ENCODE results near the gene ATP2C1.

Gene ATP2C1

GRCh38 chr3:130956721-130957120 lies 62.8 kb downstream of the ATP2C1 start:
- Histone ChIP-seq H3K4me2 (ENCODE audit: low read length) (no peak overlapping the region), H3K18ac (ENCODE audit: low read length) (no peak overlapping the region), H3K56ac (ENCODE audit: low read length) (no peak overlapping the region), H2BK5ac (ENCODE audit: low read length) (no peak overlapping the region), H2BK15ac (replicated peaks; ENCODE audit: low read depth) (no peak overlapping the region), H3K27me3 (ENCODE audit: insufficient read depth, low read length, poor library complexity) (no peaks in the 10 kb centered on the region), H3K23ac (ENCODE audit: low read length) (no peak overlapping the region), H2AK5ac (ENCODE audit: low read length) (no peak overlapping the region), H4K8ac (ENCODE audit: low read depth, low read length) (no peak overlapping the region), H3K36me3 (ENCODE audit: control insufficient read depth, insufficient read depth, low read length) (no peaks in the 10 kb centered on the region), H3K9ac (ENCODE audit: low read length) (no peak overlapping the region), H2BK120ac (ENCODE audit: low read depth, low read length) (no peak overlapping the region), H3K27ac (ENCODE audit: low read depth, low read length) (no peak overlapping the region), H4K5ac (ENCODE audit: low read length) (no peak overlapping the region), H3K79me2 (ENCODE audit: control insufficient read depth, insufficient read depth, low read length) (no peaks in the 10 kb centered on the region), H3K79me1 (ENCODE audit: low read length) (no peaks in the 10 kb centered on the region), H3K4me3 (ENCODE audit: low read length) (no peak overlapping the region), H3K4ac (ENCODE audit: low read depth, low read length) (no peak overlapping the region), H3K4me1 (ENCODE audit: control insufficient read depth, low read depth, low read length) (no peaks in the 10 kb centered on the region)
- no CpG with 5 or more reads among the region's 3 CpGs for WGBS (ENCODE audit: extremely low coverage, insufficient coverage, low lambda C conversion rate)
- DNase-seq: no peak

DNA sequence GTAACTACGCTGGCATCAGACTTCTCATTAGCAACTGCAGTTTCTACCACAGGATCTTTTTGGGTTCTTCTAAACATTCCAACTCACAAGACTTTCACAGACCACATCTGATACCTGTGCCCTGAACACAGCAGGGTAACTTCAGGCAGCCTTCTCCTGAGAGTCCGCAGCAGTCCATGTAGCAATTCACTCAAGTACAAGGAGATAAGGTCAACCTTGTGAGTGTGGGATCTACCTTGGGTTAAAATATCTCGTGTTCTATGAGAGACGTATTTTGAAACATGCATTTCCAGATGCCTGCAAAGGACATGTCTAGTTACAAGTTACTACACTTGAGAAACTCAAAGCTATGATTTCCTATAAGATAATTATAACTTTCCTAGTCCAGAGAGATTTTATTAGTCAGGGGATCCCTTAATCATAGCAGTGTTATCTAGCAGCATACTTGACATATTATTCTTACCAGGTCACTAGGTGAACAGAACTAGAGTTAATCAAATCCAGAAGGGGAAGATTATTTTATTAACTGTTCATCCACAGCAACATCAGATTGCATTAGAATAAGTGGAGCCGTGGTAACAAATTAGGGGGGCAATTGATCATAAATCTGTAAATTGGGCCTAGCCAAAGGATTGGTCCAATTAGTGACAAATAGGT lies 66.4 kb downstream of the ATP2C1 start:
- no peak overlapping the region for H4K8ac ChIP-seq (ENCODE audit: low read depth, low read length)
- H3K56ac ChIP-seq (ENCODE audit: low read length): no peak overlapping the region
- H3K23ac ChIP-seq (ENCODE audit: low read length): no peak overlapping the region
- H3K79me1 ChIP-seq (ENCODE audit: low read length): no peaks in the 10 kb centered on the region
- no peak overlapping the region for H3K4ac ChIP-seq (ENCODE audit: low read depth, low read length)
- DNase-seq: peak; percentile 32
- H3K18ac ChIP-seq (ENCODE audit: low read length): no peak overlapping the region
- no peaks in the 10 kb centered on the region for H3K36me3 ChIP-seq (ENCODE audit: control insufficient read depth, insufficient read depth, low read length)
- H3K27ac ChIP-seq (ENCODE audit: low read depth, low read length): no peak overlapping the region
- no peak overlapping the region for H3K4me2 ChIP-seq (ENCODE audit: low read length)
- H3K79me2 ChIP-seq (ENCODE audit: control insufficient read depth, insufficient read depth, low read length): no peaks in the 10 kb centered on the region
- H3K27me3 ChIP-seq (ENCODE audit: insufficient read depth, low read length, poor library complexity): no peaks in the 10 kb centered on the region
- H4K5ac ChIP-seq (ENCODE audit: low read length): no peak overlapping the region
- no peak overlapping the region for H2BK15ac ChIP-seq (replicated peaks; ENCODE audit: low read depth)
- no peak overlapping the region for H2AK5ac ChIP-seq (ENCODE audit: low read length)
- no peak overlapping the region for H2BK120ac ChIP-seq (ENCODE audit: low read depth, low read length)
- H2BK5ac ChIP-seq (ENCODE audit: low read length): no peak overlapping the region
- H3K9ac ChIP-seq (ENCODE audit: low read length): no peak overlapping the region
- H3K4me1 ChIP-seq (ENCODE audit: control insufficient read depth, low read depth, low read length): no peaks in the 10 kb centered on the region
- H3K4me3 ChIP-seq (ENCODE audit: low read length): no peak overlapping the region
- WGBS (ENCODE audit: extremely low coverage, insufficient coverage, low lambda C conversion rate): no CpG with 5 or more reads among the region's 5 CpGs

GRCh38 chr3:130961458-130961857 lies 67.6 kb downstream of the ATP2C1 start:
- Histone ChIP-seq H3K9ac (ENCODE audit: low read length) (no peak overlapping the region), H3K4me2 (ENCODE audit: low read length) (no peak overlapping the region), H4K5ac (ENCODE audit: low read length) (no peak overlapping the region), H2BK120ac (ENCODE audit: low read depth, low read length) (no peak overlapping the region), H3K18ac (ENCODE audit: low read length) (no peak overlapping the region), H2AK5ac (ENCODE audit: low read length) (no peak overlapping the region), H3K23ac (ENCODE audit: low read length) (no peak overlapping the region), H3K27ac (ENCODE audit: low read depth, low read length) (no peak overlapping the region), H3K4me3 (ENCODE audit: low read length) (no peak overlapping the region), H3K36me3 (ENCODE audit: control insufficient read depth, insufficient read depth, low read length) (no peaks in the 10 kb centered on the region), H3K27me3 (ENCODE audit: insufficient read depth, low read length, poor library complexity) (no peaks in the 10 kb centered on the region), H3K56ac (ENCODE audit: low read length) (no peak overlapping the region), H4K8ac (ENCODE audit: low read depth, low read length) (no peak overlapping the region), H3K79me1 (ENCODE audit: low read length) (no peaks in the 10 kb centered on the region), H3K4me1 (ENCODE audit: control insufficient read depth, low read depth, low read length) (no peaks in the 10 kb centered on the region), H3K4ac (ENCODE audit: low read depth, low read length) (no peak overlapping the region), H3K79me2 (ENCODE audit: control insufficient read depth, insufficient read depth, low read length) (no peaks in the 10 kb centered on the region), H2BK15ac (replicated peaks; ENCODE audit: low read depth) (no peak overlapping the region), H2BK5ac (ENCODE audit: low read length) (no peak overlapping the region)
- DNase-seq: no peak

- no peak for DNase-seq
- H3K27ac ChIP-seq (ENCODE audit: low read depth, low read length): no peak overlapping the region
- H3K18ac ChIP-seq (ENCODE audit: low read length): no peak overlapping the region
- H3K4me1 ChIP-seq (ENCODE audit: control insufficient read depth, low read depth, low read length): no peaks in the 10 kb centered on the region
- H3K4me2 ChIP-seq (ENCODE audit: low read length): no peak overlapping the region
- H4K8ac ChIP-seq (ENCODE audit: low read depth, low read length): no peak overlapping the region
- H3K79me1 ChIP-seq (ENCODE audit: low read length): no peaks in the 10 kb centered on the region
- H2AK5ac ChIP-seq (ENCODE audit: low read length): no peak overlapping the region
- no peak overlapping the region for H3K4me3 ChIP-seq (ENCODE audit: low read length)
- H3K56ac ChIP-seq (ENCODE audit: low read length): no peak overlapping the region
- no peak overlapping the region for H3K9ac ChIP-seq (ENCODE audit: low read length)
- H2BK120ac ChIP-seq (ENCODE audit: low read depth, low read length): no peak overlapping the region
- H2BK15ac ChIP-seq (replicated peaks; ENCODE audit: low read depth): no peak overlapping the region
- no peaks in the 10 kb centered on the region for H3K36me3 ChIP-seq (ENCODE audit: control insufficient read depth, insufficient read depth, low read length)
- no peak overlapping the region for H4K5ac ChIP-seq (ENCODE audit: low read length)
- H3K27me3 ChIP-seq (ENCODE audit: insufficient read depth, low read length, poor library complexity): no peaks in the 10 kb centered on the region
- no peak overlapping the region for H2BK5ac ChIP-seq (ENCODE audit: low read length)
- WGBS (ENCODE audit: extremely low coverage, insufficient coverage, low lambda C conversion rate): no CpG with 5 or more reads among the region's 2 CpGs
- no peak overlapping the region for H3K4ac ChIP-seq (ENCODE audit: low read depth, low read length)
- H3K79me2 ChIP-seq (ENCODE audit: control insufficient read depth, insufficient read depth, low read length): no peaks in the 10 kb centered on the region
- H3K23ac ChIP-seq (ENCODE audit: low read length): no peak overlapping the region
Measured at GRCh38 chr3:130963444-130963843, 69.6 kb downstream of the ATP2C1 start.

- no peak overlapping the region for H2BK15ac ChIP-seq (replicated peaks; ENCODE audit: low read depth)
- no CpG with 5 or more reads among the region's 3 CpGs for WGBS (ENCODE audit: extremely low coverage, insufficient coverage, low lambda C conversion rate)
- no peaks in the 10 kb centered on the region for H3K79me1 ChIP-seq (ENCODE audit: low read length)
- H2BK120ac ChIP-seq (ENCODE audit: low read depth, low read length): no peak overlapping the region
- DNase-seq: peak; percentile 80
- no peak overlapping the region for H2BK5ac ChIP-seq (ENCODE audit: low read length)
- no peak overlapping the region for H2AK5ac ChIP-seq (ENCODE audit: low read length)
- no peaks in the 10 kb centered on the region for H3K27me3 ChIP-seq (ENCODE audit: insufficient read depth, low read length, poor library complexity)
- no peak overlapping the region for H4K8ac ChIP-seq (ENCODE audit: low read depth, low read length)
- no peaks in the 10 kb centered on the region for H3K79me2 ChIP-seq (ENCODE audit: control insufficient read depth, insufficient read depth, low read length)
- H3K4me1 ChIP-seq (ENCODE audit: control insufficient read depth, low read depth, low read length): no peaks in the 10 kb centered on the region
- no peak overlapping the region for H3K4ac ChIP-seq (ENCODE audit: low read depth, low read length)
- H3K9ac ChIP-seq (ENCODE audit: low read length): no peak overlapping the region
- no peak overlapping the region for H3K4me2 ChIP-seq (ENCODE audit: low read length)
- H3K56ac ChIP-seq (ENCODE audit: low read length): no peak overlapping the region
- no peak overlapping the region for H3K27ac ChIP-seq (ENCODE audit: low read depth, low read length)
- no peak overlapping the region for H4K5ac ChIP-seq (ENCODE audit: low read length)
- H3K18ac ChIP-seq (ENCODE audit: low read length): no peak overlapping the region
- H3K36me3 ChIP-seq (ENCODE audit: control insufficient read depth, insufficient read depth, low read length): no peaks in the 10 kb centered on the region
- H3K4me3 ChIP-seq (ENCODE audit: low read length): no peak overlapping the region
- no peak overlapping the region for H3K23ac ChIP-seq (ENCODE audit: low read length)
Measured at GRCh38 chr3:130963878-130964277, 70.0 kb downstream of the ATP2C1 start.

DNA sequence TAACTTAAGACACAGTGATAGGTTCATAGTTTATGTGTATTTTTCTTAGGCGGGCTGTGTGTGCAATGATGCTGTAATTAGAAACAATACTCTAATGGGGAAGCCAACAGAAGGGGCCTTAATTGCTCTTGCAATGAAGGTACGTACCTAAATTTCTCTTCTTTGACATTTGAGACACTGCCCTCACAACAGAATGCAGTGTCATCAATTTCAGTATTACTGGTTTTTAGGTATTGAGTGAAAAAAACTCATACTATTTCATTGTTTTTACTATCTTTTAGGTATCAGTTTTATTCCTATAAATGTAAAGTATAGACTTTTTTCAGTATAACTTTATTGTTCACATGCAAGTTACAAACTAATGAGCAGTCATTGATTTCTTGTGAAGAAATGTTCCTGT lies 73.4 kb downstream of the ATP2C1 start:
- Histone ChIP-seq H3K27ac (ENCODE audit: low read depth, low read length) (no peak overlapping the region), H3K56ac (ENCODE audit: low read length) (no peak overlapping the region), H3K4me2 (ENCODE audit: low read length) (no peak overlapping the region), H3K9ac (ENCODE audit: low read length) (no peak overlapping the region), H3K79me2 (ENCODE audit: control insufficient read depth, insufficient read depth, low read length) (no peaks in the 10 kb centered on the region), H3K4me3 (ENCODE audit: low read length) (no peak overlapping the region), H3K4ac (ENCODE audit: low read depth, low read length) (no peak overlapping the region), H3K4me1 (ENCODE audit: control insufficient read depth, low read depth, low read length) (no peaks in the 10 kb centered on the region), H4K8ac (ENCODE audit: low read depth, low read length) (no peak overlapping the region), H3K18ac (ENCODE audit: low read length) (no peak overlapping the region), H3K27me3 (ENCODE audit: insufficient read depth, low read length, poor library complexity) (no peaks in the 10 kb centered on the region), H3K23ac (ENCODE audit: low read length) (no peak overlapping the region), H3K36me3 (ENCODE audit: control insufficient read depth, insufficient read depth, low read length) (no peaks in the 10 kb centered on the region), H2AK5ac (ENCODE audit: low read length) (no peak overlapping the region), H2BK15ac (replicated peaks; ENCODE audit: low read depth) (no peak overlapping the region), H2BK5ac (ENCODE audit: low read length) (no peak overlapping the region), H2BK120ac (ENCODE audit: low read depth, low read length) (no peak overlapping the region), H4K5ac (ENCODE audit: low read length) (no peak overlapping the region), H3K79me1 (ENCODE audit: low read length) (no peaks in the 10 kb centered on the region)
- no peak for DNase-seq
- no CpG with 5 or more reads among the region's 2 CpGs for WGBS (ENCODE audit: extremely low coverage, insufficient coverage, low lambda C conversion rate)

Data from mesendoderm (in vitro differentiated cells).